ENCODE results near the gene CARD11. TPM values are rescaled to one million over a fixed set of nuclear protein-coding genes. Genes with fewer than 3 reads are reported as not detected.

CARD11 gene
- polyA plus RNA-seq, 4 donors = 0.67 to 5.4 (median 3.2) TPM

DNA sequence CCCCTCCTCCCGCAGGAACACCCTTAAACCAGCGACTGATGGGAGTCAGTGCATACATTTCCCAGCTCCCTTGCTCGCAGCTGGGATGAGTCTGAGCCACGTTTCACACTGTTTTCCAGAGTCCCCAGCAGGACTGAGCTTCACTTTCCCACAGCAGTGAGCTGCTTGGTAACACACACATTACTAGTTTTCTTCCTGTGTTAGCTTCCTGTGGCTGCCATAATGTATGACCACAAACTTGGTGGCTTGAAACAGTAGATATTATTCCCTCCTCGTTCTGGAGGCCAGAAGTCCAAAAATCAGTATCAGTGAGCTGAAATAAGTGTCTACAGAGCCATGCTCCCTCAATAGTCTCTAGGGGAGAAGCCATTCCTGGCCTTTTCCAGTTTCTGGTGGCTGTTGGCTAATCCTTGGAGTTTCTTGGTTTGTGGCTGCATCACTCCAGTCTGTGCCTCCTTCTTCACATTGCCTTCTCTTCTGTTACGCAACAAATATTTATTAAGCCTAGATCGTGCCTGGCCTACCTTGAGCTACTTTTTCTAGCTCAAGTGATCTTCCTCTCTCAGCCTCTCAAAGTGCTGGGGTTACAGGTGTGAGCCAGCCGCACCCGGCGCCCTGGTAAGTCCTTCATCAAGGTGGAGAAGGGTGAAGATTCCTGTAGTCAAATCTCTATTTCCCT lies 26.2 kb upstream of the CARD11 start:
- DNase-seq = peak in 1 of 2 donors; percentile 20
- WGBS, 3 donors = 77 to 81% (median 81%) methylated on average over 10 of the region's 10 CpGs

DNA sequence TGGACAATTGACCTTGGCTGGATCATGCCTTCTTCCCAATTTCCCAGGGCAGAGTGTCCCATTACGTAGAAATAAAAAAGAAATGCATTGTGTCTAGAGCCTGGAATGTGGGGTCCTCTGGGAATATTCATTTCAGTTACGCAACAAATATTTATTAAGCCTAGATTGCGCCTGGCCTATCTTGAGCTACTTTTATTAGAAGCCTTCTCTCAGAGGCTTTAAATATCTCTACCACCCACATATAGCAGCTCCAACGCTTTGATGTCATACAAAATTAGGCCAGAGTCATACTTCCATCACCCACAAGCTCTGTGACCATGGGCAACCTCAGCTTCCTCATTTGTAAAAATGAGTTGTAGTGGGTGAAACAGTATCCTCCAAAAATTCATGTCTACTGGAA lies 24.9 kb upstream of the CARD11 start:
- Histone ChIP-seq H3K4me1 (ENCODE audit: control insufficient read depth in 3 of 3, insufficient read depth in 2 of 3, low read depth in 1 of 3, low read length in 2 of 3) (no peaks in the 10 kb centered on the region), H3K27me3 (ENCODE audit: control insufficient read depth in 3 of 3, insufficient read depth in 3 of 3, low read length in 3 of 3) (no peaks in the 10 kb centered on the region), H3K27ac (ENCODE audit: low read depth in 1 of 3, low read length in 2 of 3) (no peak overlapping the region), H3K36me3 (ENCODE audit: control insufficient read depth in 3 of 3, insufficient read depth in 2 of 3, low read depth in 1 of 3, low read length in 3 of 3) (no peaks in the 10 kb centered on the region), H3K4me3 (ENCODE audit: low read depth in 1 of 3, low read length in 3 of 3) (no peak overlapping the region), H3K9me3 (ENCODE audit: control insufficient read depth in 2 of 2, insufficient read depth in 1 of 2, low read depth in 1 of 2, low read length in 1 of 2) (peaks cover 0 to 5% of the 10 kb centered on the region in 2 donors)
- 63 to 86% (median 80%) methylated on average over 4 of the region's 4 CpGs for WGBS, 3 donors
- DNase-seq (peak in 1 of 2 donors; percentile 11), FAIRE-seq (no peak)

More for the DNA sequence above, 26.2 kb upstream of the CARD11 start:
- peaks cover 0 to 5% of the 10 kb centered on the region in 2 donors for H3K9me3 ChIP-seq (ENCODE audit: control insufficient read depth in 2 of 2, insufficient read depth in 1 of 2, low read depth in 1 of 2, low read length in 1 of 2)
- no peak overlapping the region for H3K4me3 ChIP-seq (ENCODE audit: low read depth in 1 of 3, low read length in 3 of 3)
- FAIRE-seq = no peak
- no peaks in the 10 kb centered on the region for H3K4me1 ChIP-seq (ENCODE audit: control insufficient read depth in 3 of 3, insufficient read depth in 2 of 3, low read depth in 1 of 3, low read length in 2 of 3)
- peaks cover 0 to under 1% (median 0%) of the 10 kb centered on the region in 3 donors for H3K27me3 ChIP-seq (ENCODE audit: control insufficient read depth in 3 of 3, insufficient read depth in 3 of 3, low read length in 3 of 3)
- no peaks in the 10 kb centered on the region for H3K36me3 ChIP-seq (ENCODE audit: control insufficient read depth in 3 of 3, insufficient read depth in 2 of 3, low read depth in 1 of 3, low read length in 3 of 3)
- peak overlapping the region in 1 of 3 donors; percentile 13 for H3K27ac ChIP-seq (ENCODE audit: low read depth in 1 of 3, low read length in 2 of 3)

DNA sequence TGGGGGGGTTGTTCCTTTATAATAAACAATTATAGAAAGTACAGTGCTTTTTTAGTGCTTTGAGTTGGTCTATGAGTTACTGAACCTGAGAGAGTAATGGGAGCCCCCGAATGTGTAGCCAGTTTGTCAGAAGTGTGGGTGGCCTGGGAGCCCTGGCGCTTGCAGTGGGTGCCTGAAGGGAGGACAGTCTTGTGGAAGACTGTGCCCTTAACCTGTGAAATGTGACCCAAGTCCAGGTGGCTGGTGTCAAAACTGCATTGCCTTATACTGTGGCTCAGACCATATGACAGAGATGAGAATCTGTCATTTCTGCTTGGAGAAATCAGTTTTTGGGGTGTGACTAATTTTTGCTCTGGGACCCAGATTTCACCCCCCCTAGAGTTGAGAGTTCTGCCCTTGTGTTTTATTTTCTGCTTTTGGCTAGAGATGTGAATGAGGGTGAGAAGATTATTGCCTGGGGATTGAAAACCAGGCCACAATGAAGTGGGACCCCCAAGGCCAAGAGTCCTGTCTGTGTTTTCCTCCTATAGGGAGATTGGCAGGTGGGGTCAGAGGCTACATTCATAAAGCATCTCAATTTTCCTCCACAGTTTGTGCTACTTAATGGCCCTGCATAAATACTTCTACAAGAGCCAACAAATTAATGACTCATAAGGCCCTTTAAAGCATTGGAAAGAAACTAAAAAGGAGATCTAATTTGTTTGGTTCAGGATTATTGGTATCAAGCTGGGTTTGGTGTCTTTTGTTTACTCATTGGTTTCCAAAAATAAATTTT lies 24.1 kb upstream of the CARD11 start:
- H3K27ac ChIP-seq (ENCODE audit: low read depth in 1 of 3, low read length in 2 of 3) = no peak overlapping the region
- peaks cover 0 to 2% (median 0%) of the 10 kb centered on the region in 3 donors for H3K27me3 ChIP-seq (ENCODE audit: control insufficient read depth in 3 of 3, insufficient read depth in 3 of 3, low read length in 3 of 3)
- H3K4me1 ChIP-seq (ENCODE audit: control insufficient read depth in 3 of 3, insufficient read depth in 2 of 3, low read depth in 1 of 3, low read length in 2 of 3) = no peaks in the 10 kb centered on the region
- H3K9me3 ChIP-seq (ENCODE audit: control insufficient read depth in 2 of 2, insufficient read depth in 1 of 2, low read depth in 1 of 2, low read length in 1 of 2) = peaks cover 0 to 5% of the 10 kb centered on the region in 2 donors
- no peak for FAIRE-seq
- DNase-seq = no peak
- WGBS, 3 donors = 82 to 88% (median 88%) methylated on average over 2 of the region's 2 CpGs
- no peaks in the 10 kb centered on the region for H3K36me3 ChIP-seq (ENCODE audit: control insufficient read depth in 3 of 3, insufficient read depth in 2 of 3, low read depth in 1 of 3, low read length in 3 of 3)
- no peak overlapping the region for H3K4me3 ChIP-seq (ENCODE audit: low read depth in 1 of 3, low read length in 3 of 3)

DNA sequence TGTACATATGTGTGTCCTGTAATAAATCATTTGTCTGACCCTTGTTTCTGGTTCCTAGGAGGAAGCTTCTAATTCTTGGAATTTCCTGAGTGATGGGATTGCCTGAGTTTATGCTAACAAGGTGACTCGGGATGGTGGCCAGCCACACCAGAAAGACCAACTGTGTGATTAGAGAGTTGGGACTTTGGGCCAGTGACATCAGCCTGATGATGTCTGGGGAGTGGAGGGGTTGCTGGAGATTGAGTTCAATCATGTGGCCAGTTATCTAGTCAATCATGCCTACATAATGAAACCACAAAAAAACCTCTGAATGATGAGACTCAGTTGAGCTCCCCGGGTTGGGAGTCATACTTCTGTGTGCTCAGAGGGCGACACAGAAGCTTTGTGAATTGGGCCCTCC lies 23.5 kb upstream of the CARD11 start:
- Histone ChIP-seq H3K9me3 (ENCODE audit: control insufficient read depth in 2 of 2, insufficient read depth in 1 of 2, low read depth in 1 of 2, low read length in 1 of 2) (peaks cover 0 to 5% of the 10 kb centered on the region in 2 donors), H3K4me1 (ENCODE audit: control insufficient read depth in 3 of 3, insufficient read depth in 2 of 3, low read depth in 1 of 3, low read length in 2 of 3) (no peaks in the 10 kb centered on the region), H3K36me3 (ENCODE audit: control insufficient read depth in 3 of 3, insufficient read depth in 2 of 3, low read depth in 1 of 3, low read length in 3 of 3) (no peaks in the 10 kb centered on the region), H3K27ac (ENCODE audit: low read depth in 1 of 3, low read length in 2 of 3) (no peak overlapping the region), H3K4me3 (ENCODE audit: low read depth in 1 of 3, low read length in 3 of 3) (no peak overlapping the region), H3K27me3 (ENCODE audit: control insufficient read depth in 3 of 3, insufficient read depth in 3 of 3, low read length in 3 of 3) (peaks cover 0 to 3% (median 0%) of the 10 kb centered on the region in 3 donors)
- WGBS, 3 donors = 60 to 61% (median 60%) methylated on average over 3 of the region's 3 CpGs
- DNase-seq (peak in 1 of 2 donors; percentile 21), FAIRE-seq (no peak)

DNA sequence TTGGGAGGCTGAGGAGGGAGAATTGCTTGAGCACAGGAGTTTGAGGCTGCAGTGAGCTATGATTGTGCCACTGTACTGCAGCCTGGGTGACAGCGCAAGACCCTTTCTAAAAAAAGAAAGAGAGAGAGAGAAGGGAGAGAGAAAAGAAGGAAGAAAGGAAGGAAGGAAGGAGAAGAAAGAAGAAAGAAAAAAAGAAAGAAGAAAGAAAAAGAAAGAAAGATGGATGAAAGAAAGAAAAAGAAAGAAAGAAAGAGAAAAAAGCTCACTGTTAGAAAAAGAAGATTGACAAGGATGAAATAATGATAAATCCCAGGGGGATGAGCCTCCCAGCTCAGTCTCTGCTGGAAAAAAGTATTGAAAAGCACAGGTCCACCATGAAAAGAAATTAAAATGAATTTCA lies 22.8 kb upstream of the CARD11 start:
- Histone ChIP-seq H3K27ac (ENCODE audit: low read depth in 1 of 3, low read length in 2 of 3) (no peak overlapping the region), H3K9me3 (ENCODE audit: control insufficient read depth in 2 of 2, insufficient read depth in 1 of 2, low read depth in 1 of 2, low read length in 1 of 2) (peaks cover 0 to 5% of the 10 kb centered on the region in 2 donors), H3K4me3 (ENCODE audit: low read depth in 1 of 3, low read length in 3 of 3) (no peak overlapping the region), H3K27me3 (ENCODE audit: control insufficient read depth in 3 of 3, insufficient read depth in 3 of 3, low read length in 3 of 3) (peaks cover 0 to 3% (median 0%) of the 10 kb centered on the region in 3 donors), H3K36me3 (ENCODE audit: control insufficient read depth in 3 of 3, insufficient read depth in 2 of 3, low read depth in 1 of 3, low read length in 3 of 3) (no peaks in the 10 kb centered on the region), H3K4me1 (ENCODE audit: control insufficient read depth in 3 of 3, insufficient read depth in 2 of 3, low read depth in 1 of 3, low read length in 2 of 3) (no peaks in the 10 kb centered on the region)
- FAIRE-seq (no peak), DNase-seq (no peak)
- 90 to 100% (median 95%) methylated on average over 1 of the region's 1 CpG for WGBS, 3 donors

DNA sequence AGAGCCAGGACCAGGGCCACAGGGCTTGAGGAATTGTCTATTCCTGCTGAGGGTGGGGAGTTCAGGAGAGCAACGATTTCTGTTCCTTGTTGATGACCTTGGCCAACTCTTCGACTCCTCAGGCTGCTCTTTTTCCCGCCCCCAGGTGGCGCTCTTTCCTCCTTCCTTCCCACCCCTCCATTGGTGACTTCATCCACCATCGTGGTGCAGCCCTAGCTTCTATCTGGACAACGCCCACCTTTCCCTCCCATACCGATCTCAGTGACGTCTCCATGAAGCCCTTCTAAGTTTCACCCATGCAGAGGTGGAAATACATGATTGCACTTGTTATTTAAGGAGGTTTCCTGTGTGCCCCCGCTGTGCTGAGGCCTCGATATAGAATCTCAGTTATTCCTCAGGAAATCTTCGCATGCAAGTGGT lies 22.1 kb upstream of the CARD11 start:
- H3K4me3 ChIP-seq (ENCODE audit: low read depth in 1 of 3, low read length in 3 of 3) = no peak overlapping the region
- no peak overlapping the region for H3K27ac ChIP-seq (ENCODE audit: low read depth in 1 of 3, low read length in 2 of 3)
- no peaks in the 10 kb centered on the region for H3K36me3 ChIP-seq (ENCODE audit: control insufficient read depth in 3 of 3, insufficient read depth in 2 of 3, low read depth in 1 of 3, low read length in 3 of 3)
- WGBS, 3 donors = 48 to 52% (median 51%) methylated on average over 11 of the region's 11 CpGs
- peaks cover 0 to 3% (median 2%) of the 10 kb centered on the region in 3 donors for H3K27me3 ChIP-seq (ENCODE audit: control insufficient read depth in 3 of 3, insufficient read depth in 3 of 3, low read length in 3 of 3)
- DNase-seq = peak; percentile 27 to 47
- no peaks in the 10 kb centered on the region for H3K4me1 ChIP-seq (ENCODE audit: control insufficient read depth in 3 of 3, insufficient read depth in 2 of 3, low read depth in 1 of 3, low read length in 2 of 3)
- FAIRE-seq = no peak
- H3K9me3 ChIP-seq (ENCODE audit: control insufficient read depth in 2 of 2, insufficient read depth in 1 of 2, low read depth in 1 of 2, low read length in 1 of 2) = peaks cover 0 to 3% of the 10 kb centered on the region in 2 donors

DNA sequence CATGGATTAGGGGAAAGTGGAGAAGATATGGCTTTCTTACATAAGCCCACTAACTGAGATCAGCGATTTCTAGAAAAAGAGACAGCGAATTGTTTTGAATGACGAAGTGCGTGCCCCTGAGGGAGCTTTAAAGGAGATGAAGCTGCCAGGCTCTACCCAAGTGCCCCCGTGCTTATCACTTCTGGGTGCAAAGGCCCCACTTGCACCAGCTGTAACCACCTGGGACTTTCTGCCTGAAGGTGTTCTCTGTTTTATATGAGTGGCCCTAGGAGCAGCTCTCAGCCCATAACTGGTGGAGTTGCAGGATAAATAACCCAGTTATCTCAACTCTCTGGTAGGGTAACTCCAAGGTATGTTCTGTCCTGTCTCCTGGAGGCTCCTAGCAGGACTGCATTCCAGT lies 20.4 kb upstream of the CARD11 start:
- Histone ChIP-seq H3K4me3 (ENCODE audit: low read depth in 1 of 3, low read length in 3 of 3) (no peak overlapping the region), H3K4me1 (ENCODE audit: control insufficient read depth in 3 of 3, insufficient read depth in 2 of 3, low read depth in 1 of 3, low read length in 2 of 3) (no peaks in the 10 kb centered on the region), H3K27me3 (ENCODE audit: control insufficient read depth in 3 of 3, insufficient read depth in 3 of 3, low read length in 3 of 3) (peaks cover 0 to 3% (median 2%) of the 10 kb centered on the region in 3 donors), H3K36me3 (ENCODE audit: control insufficient read depth in 3 of 3, insufficient read depth in 2 of 3, low read depth in 1 of 3, low read length in 3 of 3) (no peaks in the 10 kb centered on the region), H3K27ac (ENCODE audit: low read depth in 1 of 3, low read length in 2 of 3) (no peak overlapping the region), H3K9me3 (ENCODE audit: control insufficient read depth in 2 of 2, insufficient read depth in 1 of 2, low read depth in 1 of 2, low read length in 1 of 2) (no peaks in the 10 kb centered on the region)
- FAIRE-seq (no peak), DNase-seq (no peak)
- 39 to 65% (median 61%) methylated on average over 5 of the region's 5 CpGs for WGBS, 3 donors

DNA sequence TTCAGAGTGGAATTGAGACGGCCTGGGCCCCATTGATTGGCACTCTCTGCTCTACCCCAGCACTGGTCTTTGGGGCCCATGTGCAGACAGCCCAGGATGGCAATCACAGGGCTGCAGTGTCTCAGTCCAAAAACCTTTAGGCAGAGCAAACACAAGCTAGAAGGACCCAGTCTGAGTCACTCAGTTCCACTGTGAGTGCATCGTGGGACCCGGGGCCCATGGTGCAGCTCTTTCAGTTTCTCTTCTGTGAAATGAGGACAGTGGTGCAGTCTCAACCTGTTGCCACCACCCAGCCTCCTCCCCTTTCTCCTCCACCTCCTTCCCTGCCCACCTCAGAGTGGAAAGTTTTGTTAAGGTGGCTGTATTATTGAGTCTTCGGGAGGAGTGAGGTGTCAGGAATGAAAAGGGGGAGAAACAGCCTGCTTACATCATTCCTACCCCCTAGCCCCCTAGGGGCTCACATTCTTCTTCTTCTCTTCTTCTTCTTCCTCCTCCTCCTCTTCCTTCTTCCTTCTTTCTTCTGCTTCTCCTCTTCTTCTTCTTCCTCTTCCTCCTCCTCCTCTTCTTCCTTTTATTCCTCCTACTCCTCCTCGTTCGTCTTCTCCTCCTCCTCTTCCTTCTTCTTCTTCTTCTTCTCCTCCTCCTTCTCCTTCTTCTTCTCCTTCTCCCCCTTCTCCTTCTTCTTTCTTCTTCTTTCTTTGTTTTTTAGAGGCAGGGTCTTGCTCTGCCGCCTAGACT lies 19.5 kb upstream of the CARD11 start:
- FAIRE-seq (no peak), DNase-seq (peak in 1 of 2 donors; percentile 50)
- no peaks in the 10 kb centered on the region for H3K9me3 ChIP-seq (ENCODE audit: control insufficient read depth in 2 of 2, insufficient read depth in 1 of 2, low read depth in 1 of 2, low read length in 1 of 2)
- H3K4me3 ChIP-seq (ENCODE audit: low read depth in 1 of 3, low read length in 3 of 3) = no peak overlapping the region
- peak overlapping the region in 2 of 3 donors; percentile 50 to 79 for H3K27ac ChIP-seq (ENCODE audit: low read depth in 1 of 3, low read length in 2 of 3)
- peaks cover 0 to 3% (median 2%) of the 10 kb centered on the region in 3 donors for H3K27me3 ChIP-seq (ENCODE audit: control insufficient read depth in 3 of 3, insufficient read depth in 3 of 3, low read length in 3 of 3)
- WGBS, 3 donors = 45 to 58% (median 50%) methylated on average over 7 of the region's 7 CpGs
- no peaks in the 10 kb centered on the region for H3K4me1 ChIP-seq (ENCODE audit: control insufficient read depth in 3 of 3, insufficient read depth in 2 of 3, low read depth in 1 of 3, low read length in 2 of 3)
- H3K36me3 ChIP-seq (ENCODE audit: control insufficient read depth in 3 of 3, insufficient read depth in 2 of 3, low read depth in 1 of 3, low read length in 3 of 3) = no peaks in the 10 kb centered on the region

Data from small intestine (tissue), 7 donors.